CD14-positive monocyte (primary cell): ENCODE results near the gene CYP19A1. TPM values are rescaled to one million over a fixed set of nuclear protein-coding genes. Genes with fewer than 3 reads are reported as not detected.
A peak's percentile ranks its signal among the peaks of the same experiment; 100 is the strongest.

ENCODE experiments used
- DNase-seq, 3 donors: peaks; one replicate each; pipeline ENCODE4 v3.0.0-alpha.2; 2011 to 2022
- H2AFZ ChIP-seq: 2 replicates; pipeline ENCODE4 v1.6.0; 2012; ENCODE audit warnings: mild to moderate bottlenecking, low read depth, low read length, inconsistent platforms; ENCODE audit not compliant: insufficient read depth, poor library complexity, severe bottlenecking
- H3K27ac ChIP-seq, 2 donors: 1 replicate in 1 of 2; 2 replicates in 1 of 2; pipeline ENCODE4 v1.5.1; 2012 to 2013; ENCODE audit warnings: low read length in 2 of 2, control low read depth in 1 of 2, inconsistent platforms in 1 of 2, low read depth in 1 of 2, mild to moderate bottlenecking in 1 of 2
- H3K27me3 ChIP-seq, 2 donors: one replicate each; pipeline versions ENCODE4 v1.6.0 to v1.6.1; 2011 to 2013; ENCODE audit warnings: low read length in 2 of 2; ENCODE audit not compliant: control insufficient read depth in 2 of 2, insufficient read depth in 2 of 2
- H3K36me3 ChIP-seq, 2 donors: replicated peaks in 1 of 2; 1 replicate in 1 of 2; 2 replicates in 1 of 2; pipeline versions ENCODE4 v1.5.1 to v1.6.1; 2012 to 2013; ENCODE audit warnings: low read length in 2 of 2, control low read depth in 1 of 2, inconsistent platforms in 1 of 2, mild to moderate bottlenecking in 1 of 2; ENCODE audit not compliant: insufficient read depth in 2 of 2, control insufficient read depth in 1 of 2
- H3K4me1 ChIP-seq, 2 donors: 1 replicate in 1 of 2; 2 replicates in 1 of 2; pipeline versions ENCODE4 v1.5.1 to v1.6.1; 2012 to 2013; ENCODE audit warnings: low read length in 2 of 2, control low read depth in 1 of 2, inconsistent platforms in 1 of 2, mild to moderate bottlenecking in 1 of 2, moderate library complexity in 1 of 2; ENCODE audit not compliant: insufficient read depth in 2 of 2, control insufficient read depth in 1 of 2
- H3K4me2 ChIP-seq: replicated peaks from 2 replicates; pipeline ENCODE3; 2012; ENCODE audit warnings: low read length, moderate library complexity, mild to moderate bottlenecking; ENCODE audit not compliant: poor library complexity, severe bottlenecking; ENCODE audit errors: extremely low read depth
- H3K4me3 ChIP-seq, 3 experiments: fragments of 200-600 bp in 1 of 3; sonication (generic) in 1 of 3; replicated peaks in 1 of 3; 1 replicate in 2 of 3; 2 replicates in 1 of 3; pipeline ENCODE4 v1.5.1; 2011 to 2013; ENCODE audit warnings: low read length in 3 of 3, mild to moderate bottlenecking in 3 of 3, control low read depth in 2 of 3, low read depth in 2 of 3, inconsistent platforms in 1 of 3, moderate library complexity in 1 of 3
- H3K79me2 ChIP-seq: 2 replicates; pipeline ENCODE4 v1.6.0; 2012; ENCODE audit warnings: mild to moderate bottlenecking, control low read depth, inconsistent platforms, low read length, moderate library complexity; ENCODE audit not compliant: insufficient read depth
- H3K9ac ChIP-seq: 2 replicates; pipeline ENCODE4 v1.6.0; 2017; ENCODE audit warnings: low read length, mild to moderate bottlenecking; ENCODE audit not compliant: insufficient read depth, poor library complexity, severe bottlenecking
- H3K9me3 ChIP-seq, 2 donors: replicated peaks in 1 of 2; 1 replicate in 1 of 2; 2 replicates in 1 of 2; pipeline versions ENCODE4 v1.5.1 to v1.6.1; 2012 to 2013; ENCODE audit warnings: low read length in 2 of 2, control low read depth in 1 of 2; ENCODE audit not compliant: control insufficient read depth in 1 of 2, insufficient read depth in 1 of 2
- H4K20me1 ChIP-seq: 2 replicates; pipeline ENCODE4 v1.6.0; 2012; ENCODE audit warnings: mild to moderate bottlenecking, low read length, control low read depth, moderate library complexity; ENCODE audit not compliant: insufficient read depth
- H3K27ac Mint-ChIP-seq, 7 donors: one replicate each; pipeline ENCODE4 v1.8.0; 2020; ENCODE audit warnings: mild to moderate bottlenecking in 7 of 7, mixed read lengths in 7 of 7, moderate library complexity in 6 of 7, inconsistent platforms in 2 of 7
- H3K27me3 Mint-ChIP-seq, 3 donors: one replicate each; pipeline ENCODE4 v1.8.0; 2021 to 2022; ENCODE audit warnings: low read depth in 3 of 3, mild to moderate bottlenecking in 3 of 3, mixed read lengths in 3 of 3, moderate library complexity in 3 of 3, inconsistent platforms in 1 of 3
- H3K36me3 Mint-ChIP-seq, 2 donors: one replicate each; pipeline ENCODE4 v1.8.0; 2020; ENCODE audit warnings: mixed read lengths in 2 of 2, inconsistent platforms in 1 of 2, mild to moderate bottlenecking in 1 of 2
- H3K4me1 Mint-ChIP-seq: one replicate; pipeline ENCODE4 v1.8.0; 2020; ENCODE audit warnings: mild to moderate bottlenecking, mixed read lengths
- H3K4me3 Mint-ChIP-seq, 2 donors: one replicate each; pipeline ENCODE4 v1.8.0; 2020; ENCODE audit warnings: mild to moderate bottlenecking in 2 of 2, mixed read lengths in 2 of 2, moderate library complexity in 1 of 2
- H3K9me3 Mint-ChIP-seq, 7 donors: one replicate each; pipeline ENCODE4 v1.8.0; 2020 to 2022; ENCODE audit warnings: mixed read lengths in 7 of 7, mild to moderate bottlenecking in 6 of 7, moderate library complexity in 6 of 7, inconsistent platforms in 2 of 7
- CTCF ChIP-seq: fragments of 200-600 bp; IDR thresholded peaks from one replicate; pipeline ENCODE4 v1.8.0; 2022; ENCODE audit warnings: antibody characterized with exemption, mild to moderate bottlenecking
- WGBS: methylation state at CpG from one replicate; pipeline ENCODE4 v1.1.5; 2013; ENCODE audit warnings: missing lambda C conversion rate; ENCODE audit not compliant: insufficient coverage; 5-methylcytosine and 5-hydroxymethylcytosine counted together
- intact Hi-C, 2 donors: fragments of 100-400 bp; cut with micrococcal nuclease; formaldehyde crosslinking; loops; one replicate each; pipeline versions ENCODE4 v1.15.0 to v1.15.1; 2023
- polyA plus RNA-seq, 3 donors: library from polyadenylated mRNA; depleted of rRNA in 1 of 3; unstranded in 2 of 3; stranded (reverse) in 1 of 3; fragments of 300-500 nt in 2 of 3; fragments of >200 nt in 1 of 3; fragmentation: Illumina TruSeq in 2 of 3; gene quantifications; 1 replicate in 2 of 3; 2 replicates in 1 of 3; pipeline ENCODE4 v1.2.3, GENCODE V29; 2012 to 2021

CYP19A1 gene
- polyA plus RNA-seq, 3 donors = not detected

DNA sequence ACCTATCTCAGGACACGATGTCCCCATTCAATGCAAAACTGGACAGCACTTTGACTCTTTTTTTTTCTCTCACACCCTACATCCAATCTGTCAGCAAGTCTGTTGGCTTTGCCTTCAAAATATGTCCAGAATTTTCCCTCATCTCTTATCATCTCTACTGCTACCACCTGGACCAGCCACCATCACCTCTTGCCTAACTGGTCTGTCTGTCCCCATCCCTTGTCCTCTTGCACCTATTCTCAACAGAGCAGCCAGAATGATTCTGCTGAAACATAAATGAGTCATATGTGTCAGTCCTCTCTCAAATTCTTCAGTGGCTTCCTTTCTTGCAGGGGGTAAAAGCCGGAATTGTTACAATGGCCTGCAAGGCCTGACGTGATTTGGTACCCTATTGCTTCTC, 105.8 kb downstream of the CYP19A1 start:
- no peak for TF ChIP-seq CTCF
- Histone ChIP-seq H3K79me2 (no peaks in the 10 kb centered on the region), H3K9ac (no peak overlapping the region), H3K4me2 (no peak overlapping the region), H3K36me3 (no peaks in the 10 kb centered on the region), H3K4me3 (no peak overlapping the region), H4K20me1 (no peaks in the 10 kb centered on the region), H3K4me1 (peaks cover 18 to 24% of the 10 kb centered on the region in 2 donors), H3K27ac (no peak overlapping the region), H2AFZ (no peak overlapping the region), H3K27me3 (peaks cover 0 to 2% of the 10 kb centered on the region in 2 donors), H3K9me3 (no peaks in the 10 kb centered on the region)
- H3K36me3 Mint-ChIP-seq = no peaks in the 10 kb centered on the region
- no peak overlapping the region for H3K4me3 Mint-ChIP-seq
- H3K27me3 Mint-ChIP-seq = peaks cover 2 to 22% (median 19%) of the 10 kb centered on the region in 3 donors
- no peak for DNase-seq
- H3K4me1 Mint-ChIP-seq = peaks cover 24% of the 10 kb centered on the region
- intact Hi-C loops = no loop called here
- H3K27ac Mint-ChIP-seq = no peak overlapping the region
- 93% methylated on average over 3 of the region's 3 CpGs for WGBS
- no peaks in the 10 kb centered on the region for H3K9me3 Mint-ChIP-seq

DNA sequence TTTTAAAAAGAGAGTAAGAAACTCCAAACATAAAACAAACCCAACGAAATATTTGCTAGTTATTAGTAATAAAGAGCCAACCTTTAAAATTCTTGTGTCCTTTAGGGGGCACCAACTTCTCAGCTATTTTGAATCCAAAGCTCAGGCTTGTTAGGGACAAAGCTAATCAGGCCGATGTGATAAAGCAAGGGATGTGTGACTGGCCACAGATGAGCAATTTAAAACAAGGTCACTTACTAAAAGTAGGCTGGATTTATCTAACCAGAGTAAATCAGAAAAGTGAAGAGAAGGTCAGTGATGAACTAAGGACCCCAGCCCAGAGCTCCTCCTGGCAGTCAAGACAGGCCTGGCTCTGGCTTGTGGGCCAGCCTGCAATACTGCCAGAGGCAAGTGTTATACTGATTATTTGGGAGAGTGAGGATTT, 108.5 kb downstream of the CYP19A1 start:
- peaks cover 0 to 11% (median 11%) of the 10 kb centered on the region in 3 donors for H3K27me3 Mint-ChIP-seq
- Histone ChIP-seq H3K4me3 (no peak overlapping the region), H3K27me3 (no peaks in the 10 kb centered on the region), H3K4me2 (no peak overlapping the region), H3K27ac (no peak overlapping the region), H2AFZ (no peak overlapping the region), H4K20me1 (no peaks in the 10 kb centered on the region), H3K9ac (no peak overlapping the region), H3K4me1 (peaks cover 34 to 45% of the 10 kb centered on the region in 2 donors), H3K36me3 (no peaks in the 10 kb centered on the region), H3K79me2 (no peaks in the 10 kb centered on the region), H3K9me3 (no peaks in the 10 kb centered on the region)
- no peaks in the 10 kb centered on the region for H3K9me3 Mint-ChIP-seq
- H3K4me3 Mint-ChIP-seq = no peak overlapping the region
- H3K4me1 Mint-ChIP-seq = peaks cover 43% of the 10 kb centered on the region
- H3K36me3 Mint-ChIP-seq = no peaks in the 10 kb centered on the region
- peak in 1 of 3 donors; percentile 9 for DNase-seq
- H3K27ac Mint-ChIP-seq = no peak overlapping the region
- intact Hi-C loops = no loop called here
- no peak for TF ChIP-seq CTCF
- WGBS = no CpG with 5 or more reads among the region's 2 CpGs
